Testis (tissue), 5 donors: Measurements from ENCODE around the gene WDR46. TPM values are rescaled to one million over a fixed set of nuclear protein-coding genes. Genes with fewer than 3 reads are reported as not detected.
A peak's percentile ranks its signal among the peaks of the same experiment; 100 is the strongest.

Experiments used
- DNase-seq: peaks from one replicate; pipeline ENCODE4 v3.0.0-alpha.2; 2019
- H3K27ac ChIP-seq, 2 donors: fragments of 200-600 bp; sonication (generic); one replicate each; pipeline ENCODE4 v1.5.1; 2019
- H3K27me3 ChIP-seq: fragments of 200-600 bp; sonication (generic); one replicate; pipeline ENCODE4 v1.5.1; 2019
- H3K36me3 ChIP-seq: fragments of 200-600 bp; sonication (generic); one replicate; pipeline ENCODE4 v1.5.1; 2017; ENCODE audit warnings: low read depth; ENCODE audit errors: missing control alignments
- H3K4me1 ChIP-seq: fragments of 200-600 bp; sonication (generic); one replicate; pipeline ENCODE4 v1.5.1; 2019
- H3K4me3 ChIP-seq, 2 donors: fragments of 200-600 bp; sonication (generic); one replicate each; pipeline ENCODE4 v1.5.1; 2017 to 2019
- H3K9me3 ChIP-seq: fragments of 200-600 bp; sonication (generic); one replicate; pipeline ENCODE4 v1.5.1; 2017
- CTCF ChIP-seq, 3 experiments: fragments of 450-650 bp in 2 of 3; fragments of 200-600 bp in 1 of 3; sonication (generic) in 1 of 3; IDR thresholded peaks; one replicate each; pipeline ENCODE4 v1.5.1; 2016 to 2019; ENCODE audit warnings: antibody characterized with exemption in 3 of 3, mild to moderate bottlenecking in 2 of 3, moderate library complexity in 1 of 3
- POLR2A ChIP-seq: fragments of 450-650 bp; IDR thresholded peaks from one replicate; pipeline ENCODE4 v1.6.1; 2017; ENCODE audit warnings: antibody characterized with exemption, mild to moderate bottlenecking, moderate library complexity
- WGBS, 2 donors: methylation state at CpG; one replicate each; pipeline ENCODE4 v1.1.5; 2018; 5-methylcytosine and 5-hydroxymethylcytosine counted together
- intact Hi-C: fragments of 100-400 bp; cut with DNase I; formaldehyde crosslinking; loops from one replicate; pipeline ENCODE4 v1.15.1; 2023; ENCODE audit warnings: low total_unique reads
- long read RNA-seq, 2 donors: transcript quantifications; one replicate each; lab custom pipeline, GENCODE V29; 2026
- polyA plus RNA-seq: library from polyadenylated mRNA; stranded (reverse); fragments of 350-450 nt; fragmentation: Illumina TruSeq; extraction: RNeasy Lipid Tissue Mini Kit (QIAGEN cat#74804); gene quantifications from one replicate; pipeline ENCODE4 v1.2.3, GENCODE V29; 2014; ENCODE audit warnings: low read depth, low replicate concordance; ENCODE audit not compliant: insufficient read depth
- total RNA-seq, 2 donors: library from RNA; depleted of rRNA; stranded (reverse); fragments of >200 nt; gene quantifications; one replicate each; pipeline ENCODE4 v1.2.3, GENCODE V29; 2016

Gene WDR46
- total RNA-seq (10 to 100 TPM; 63.2 to 71.2 TPM), polyA plus RNA-seq (61.6 TPM)
- long read RNA-seq, donor 1, transcript WDR46-231 (15 exons, 2,358 nt) = major isoform, 9 of 14 reads
- long read RNA-seq, donor 1, partial matches to known transcripts = 5 of 14 reads
- long read RNA-seq, donor 1, other reads (novel, unspliced or antisense) = 0 of 14 reads
- long read RNA-seq, donor 2, transcript WDR46-231 (15 exons, 2,358 nt) = major isoform, 13 of 32 reads
- long read RNA-seq, donor 2, partial matches to known transcripts = 19 of 32 reads
- long read RNA-seq, donor 2, other reads (novel, unspliced or antisense) = 0 of 32 reads

- intact Hi-C loops = loop anchor here (2.0 kb wide), 1 partner anchor 16 kb away; the partner anchor contains the start of gene RPS18
- peak; percentile 95 for DNase-seq
- peak within 1 kb of the TSS; percentile 77 to 88 for H3K27ac ChIP-seq
- H3K36me3 ChIP-seq = no peaks in the 10 kb centered on the region
- H3K9me3 ChIP-seq = no peaks in the 10 kb centered on the region
- TF ChIP-seq CTCF (IDR thresholded peaks at IDR 0.05) = no peak
- 0 to 1% methylated on average over 40 to 43 of the region's 43 CpGs for WGBS, 2 donors
- H3K4me1 ChIP-seq = peaks cover 12% of the 10 kb centered on the region
- peak within 1 kb of the TSS; percentile 75 to 79 for H3K4me3 ChIP-seq
- H3K27me3 ChIP-seq = no peaks in the 10 kb centered on the region
Measured at GRCh38 chr6:33288921-33289783, at the start of gene WDR46, which contains the start of gene PFDN6. TSS of gene WDR46 (minus strand) at chr6:33289239. CDS start at chr6:33289170, 69 bp downstream. TSS of gene PFDN6 (plus strand) at chr6:33289601. CDS start at chr6:33289857, 256 bp downstream.

- no peaks in the 10 kb centered on the region for H3K9me3 ChIP-seq
Measured at GRCh38 chr6:33336495-33336894, 47.5 kb upstream of the WDR46 start.

GRCh38 chr6:33335916-33336315, 46.9 kb upstream of the WDR46 start:
- WGBS, 2 donors = 75% methylated on average over 4 of the region's 4 CpGs
- TF ChIP-seq POLR2A (no peak), CTCF (IDR thresholded peaks at IDR 0.05) (no peak)
- Histone ChIP-seq H3K36me3 (no peaks in the 10 kb centered on the region), H3K27me3 (no peaks in the 10 kb centered on the region), H3K9me3 (no peaks in the 10 kb centered on the region), H3K27ac (no peak overlapping the region), H3K4me3 (no peak overlapping the region), H3K4me1 (no peaks in the 10 kb centered on the region)
- no peak for DNase-seq
- intact Hi-C loops = no loop called here

More at GRCh38 chr6:33336495-33336894, 47.5 kb upstream of the WDR46 start:
- DNase-seq = no peak
- WGBS, 2 donors = 59 to 90% methylated on average over 3 of the region's 3 CpGs
- Histone ChIP-seq H3K36me3 (no peaks in the 10 kb centered on the region), H3K4me3 (no peak overlapping the region), H3K27ac (no peak overlapping the region), H3K27me3 (no peaks in the 10 kb centered on the region), H3K4me1 (no peaks in the 10 kb centered on the region)
- intact Hi-C loops = no loop called here
- TF ChIP-seq POLR2A = no peak
- no peak for TF ChIP-seq CTCF (IDR thresholded peaks at IDR 0.05)

GRCh38 chr6:33333666-33334065, 44.6 kb upstream of the WDR46 start:
- no peak overlapping the region for H3K27ac ChIP-seq
- no peaks in the 10 kb centered on the region for H3K27me3 ChIP-seq
- TF ChIP-seq CTCF (IDR thresholded peaks at IDR 0.05) = no peak
- TF ChIP-seq POLR2A = no peak
- intact Hi-C loops = no loop called here
- no peak overlapping the region for H3K4me3 ChIP-seq
- no peak for DNase-seq
- no peaks in the 10 kb centered on the region for H3K4me1 ChIP-seq
- no peaks in the 10 kb centered on the region for H3K36me3 ChIP-seq
- 92 to 94% methylated on average over 4 of the region's 4 CpGs for WGBS, 2 donors
- no peaks in the 10 kb centered on the region for H3K9me3 ChIP-seq
